Omental fat pad (tissue), 4 donors: Measurements from ENCODE around the gene GJA10. TPM values are rescaled to one million over a fixed set of nuclear protein-coding genes. Genes with fewer than 3 reads are reported as not detected.

Source experiments
- ATAC-seq: fragments of 150-250 bp; one replicate; pipeline ENCODE4 v1.9.1; 2016; ENCODE audit warnings: mild to moderate bottlenecking, moderate library complexity; ENCODE audit not compliant: low FRiP score
- DNase-seq: peaks from one replicate; pipeline ENCODE4 v3.0.0-alpha.2; 2019; ENCODE audit warnings: low spot score
- total RNA-seq, 4 donors: library from RNA; depleted of rRNA; stranded (reverse); fragments of >200 nt; gene quantifications; one replicate each; pipeline ENCODE4 v1.1.0, GENCODE V29; 2016
- TF ChIP-seq, protein P1 (sequence below), 3 donors: fragments of 450-650 bp; IDR thresholded peaks; one replicate each; pipeline ENCODE4 v1.5.1; 2016 to 2017; ENCODE audit warnings: antibody characterized with exemption in 3 of 3, mild to moderate bottlenecking in 3 of 3, moderate library complexity in 2 of 3

GJA10 gene
- total RNA-seq, 4 donors from 2014 or later: not detected

- TF ChIP-seq, protein P1, sequence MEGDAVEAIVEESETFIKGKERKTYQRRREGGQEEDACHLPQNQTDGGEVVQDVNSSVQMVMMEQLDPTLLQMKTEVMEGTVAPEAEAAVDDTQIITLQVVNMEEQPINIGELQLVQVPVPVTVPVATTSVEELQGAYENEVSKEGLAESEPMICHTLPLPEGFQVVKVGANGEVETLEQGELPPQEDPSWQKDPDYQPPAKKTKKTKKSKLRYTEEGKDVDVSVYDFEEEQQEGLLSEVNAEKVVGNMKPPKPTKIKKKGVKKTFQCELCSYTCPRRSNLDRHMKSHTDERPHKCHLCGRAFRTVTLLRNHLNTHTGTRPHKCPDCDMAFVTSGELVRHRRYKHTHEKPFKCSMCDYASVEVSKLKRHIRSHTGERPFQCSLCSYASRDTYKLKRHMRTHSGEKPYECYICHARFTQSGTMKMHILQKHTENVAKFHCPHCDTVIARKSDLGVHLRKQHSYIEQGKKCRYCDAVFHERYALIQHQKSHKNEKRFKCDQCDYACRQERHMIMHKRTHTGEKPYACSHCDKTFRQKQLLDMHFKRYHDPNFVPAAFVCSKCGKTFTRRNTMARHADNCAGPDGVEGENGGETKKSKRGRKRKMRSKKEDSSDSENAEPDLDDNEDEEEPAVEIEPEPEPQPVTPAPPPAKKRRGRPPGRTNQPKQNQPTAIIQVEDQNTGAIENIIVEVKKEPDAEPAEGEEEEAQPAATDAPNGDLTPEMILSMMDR (IDR thresholded peaks at IDR 0.05): no peak
- no peak for DNase-seq
Measured at GRCh38 chr6:89928604-89929003, 34.3 kb downstream of the GJA10 start.

DNA sequence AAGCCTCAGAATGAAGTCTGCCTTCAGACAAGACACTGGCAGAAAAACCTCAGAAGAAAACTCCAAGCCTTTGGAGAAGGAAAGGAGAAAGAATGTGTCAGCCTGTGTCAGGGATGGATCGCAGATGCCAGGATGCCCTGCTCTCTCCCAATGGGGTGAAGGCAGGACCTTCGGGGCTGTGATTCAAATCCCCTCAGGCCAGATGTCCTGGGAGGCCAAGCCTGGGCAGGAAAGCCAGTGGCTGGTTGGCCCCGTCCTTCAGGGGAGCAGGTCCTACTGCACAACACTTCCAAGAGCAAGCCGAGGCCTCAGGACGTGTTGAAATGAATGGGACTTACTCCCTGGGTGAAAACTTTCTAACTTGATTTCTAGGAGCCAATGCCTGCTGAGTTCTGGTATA, 36.5 kb downstream of the GJA10 start:
- ATAC-seq (no peak), DNase-seq (no peak)
- TF ChIP-seq, protein P1 (IDR thresholded peaks at IDR 0.05): no peak

More at GRCh38 chr6:89928604-89929003, 34.3 kb downstream of the GJA10 start:
- ATAC-seq: no peak

DNA sequence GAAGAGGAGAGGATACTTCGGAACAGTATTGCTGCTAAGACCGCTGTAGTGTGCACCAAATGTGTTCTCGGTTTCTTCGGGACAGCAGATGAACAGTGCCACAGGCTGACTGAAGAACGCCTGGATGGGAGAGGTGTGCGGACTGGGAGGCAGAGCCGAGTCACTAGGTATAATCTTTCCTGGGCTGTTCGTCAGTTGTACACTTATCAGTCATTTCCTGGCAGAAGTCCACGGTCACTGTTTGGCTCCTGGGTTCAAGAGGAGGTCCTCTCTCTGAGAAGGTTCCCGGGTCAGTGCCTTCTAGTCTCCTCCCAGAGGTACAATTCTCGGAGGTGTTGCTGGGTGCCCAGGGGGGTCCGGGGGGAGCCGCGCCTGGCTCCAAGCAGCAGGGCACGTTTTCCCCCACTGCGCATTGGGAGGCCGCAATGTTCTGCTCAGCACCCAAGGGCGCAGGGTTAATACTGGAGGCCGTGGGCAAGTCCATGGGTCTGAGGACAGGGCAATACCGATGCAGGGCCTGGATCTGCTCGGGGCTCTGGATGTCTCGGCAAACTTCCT, 38.1 kb downstream of the GJA10 start:
- TF ChIP-seq, protein P1 (IDR thresholded peaks at IDR 0.05): no peak
- ATAC-seq (no peak), DNase-seq (no peak)

DNA sequence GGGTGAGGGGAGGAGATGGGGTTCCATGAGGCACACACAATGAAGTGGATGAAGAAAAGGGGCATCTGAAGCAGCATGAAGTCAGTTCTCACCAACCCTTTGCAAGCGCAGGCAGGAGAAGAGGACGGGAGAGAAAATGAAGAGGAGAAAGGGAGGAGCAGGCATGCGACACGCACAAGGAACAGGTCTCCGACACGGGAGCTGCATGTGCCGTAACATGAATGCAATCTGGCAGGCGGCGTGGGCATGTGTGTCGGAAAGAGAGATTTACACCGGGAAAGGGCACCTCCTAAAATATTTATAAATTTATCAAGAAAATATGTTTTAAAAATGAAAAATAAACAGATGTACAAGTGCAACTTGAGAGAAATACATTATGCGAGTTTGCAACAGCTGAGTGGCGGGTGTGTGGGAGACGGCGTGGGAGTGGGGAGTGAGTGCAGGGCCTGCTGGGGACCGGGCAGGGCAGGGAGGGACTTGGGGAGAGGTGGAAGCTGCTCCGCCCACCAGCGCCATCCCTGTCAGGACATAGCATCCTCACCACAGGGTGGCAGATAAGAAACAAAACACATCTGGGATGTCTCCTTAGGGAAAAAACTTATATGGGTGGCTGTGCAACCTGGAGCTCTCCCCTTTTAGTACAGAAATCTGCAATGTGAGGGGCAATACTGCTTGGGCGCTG, 40.6 kb downstream of the GJA10 start:
- ATAC-seq: no peak
- TF ChIP-seq, protein P1 (IDR thresholded peaks at IDR 0.05): no peak
- DNase-seq: no peak

DNA sequence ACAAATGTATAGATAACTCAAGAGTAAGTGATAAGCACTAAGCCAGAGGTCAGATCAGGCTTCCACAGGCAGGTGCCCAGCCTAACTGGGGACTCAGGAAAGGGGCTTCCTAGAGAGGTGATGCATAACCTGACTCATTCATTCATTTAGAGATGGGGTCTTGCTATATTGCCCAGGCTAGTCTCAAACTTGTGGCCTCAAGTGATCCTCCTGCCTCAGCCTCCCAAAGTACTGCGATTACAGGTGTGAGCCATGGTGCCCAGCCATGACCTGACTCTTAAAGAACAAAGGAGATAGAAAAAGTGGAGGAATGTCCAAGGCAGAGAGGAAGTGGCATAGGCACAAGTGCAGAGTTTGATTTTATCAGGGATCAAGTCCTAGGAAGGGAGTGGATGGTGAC, 41.9 kb downstream of the GJA10 start:
- no peak for DNase-seq
- TF ChIP-seq, protein P1 (IDR thresholded peaks at IDR 0.05): no peak
- no peak for ATAC-seq

DNA sequence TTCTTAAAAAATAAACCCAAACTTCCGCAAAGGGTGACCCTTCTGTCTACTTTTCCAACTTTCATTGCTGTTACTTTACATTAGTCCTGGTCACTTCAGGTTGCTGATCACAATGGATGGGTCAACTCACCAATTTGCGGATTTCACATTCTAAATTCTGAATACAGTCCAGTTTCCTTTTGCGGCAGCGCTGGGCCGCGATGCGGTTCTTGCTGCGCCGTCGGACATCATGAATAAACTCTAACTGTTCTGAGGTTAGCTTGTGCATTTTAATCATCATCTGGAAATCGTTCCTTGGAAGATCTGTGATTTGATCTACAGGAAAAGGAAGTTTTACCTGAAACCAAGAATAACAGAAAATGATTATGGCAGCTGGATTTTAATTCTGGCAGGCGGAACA, 43.7 kb downstream of the GJA10 start:
- ATAC-seq (no peak), DNase-seq (no peak)
- TF ChIP-seq, protein P1 (IDR thresholded peaks at IDR 0.05): no peak

GRCh38 chr6:89939144-89939543, 44.9 kb downstream of the GJA10 start:
- TF ChIP-seq, protein P1 (IDR thresholded peaks at IDR 0.05): no peak
- ATAC-seq: no peak
- no peak for DNase-seq
